GM12872 (cell line): Measurements from ENCODE around the gene ABCG8.
A peak's percentile ranks its signal among the peaks of the same experiment; 100 is the strongest.

Experiments
- TF ChIP-seq, protein P1 (sequence below): IDR thresholded peaks from 3 replicates; pipeline ENCODE4 v1.5.1; 2011; ENCODE audit warnings: low read depth, mild to moderate bottlenecking, low read length, moderate library complexity; ENCODE audit not compliant: insufficient read depth

Gene ABCG8

DNA sequence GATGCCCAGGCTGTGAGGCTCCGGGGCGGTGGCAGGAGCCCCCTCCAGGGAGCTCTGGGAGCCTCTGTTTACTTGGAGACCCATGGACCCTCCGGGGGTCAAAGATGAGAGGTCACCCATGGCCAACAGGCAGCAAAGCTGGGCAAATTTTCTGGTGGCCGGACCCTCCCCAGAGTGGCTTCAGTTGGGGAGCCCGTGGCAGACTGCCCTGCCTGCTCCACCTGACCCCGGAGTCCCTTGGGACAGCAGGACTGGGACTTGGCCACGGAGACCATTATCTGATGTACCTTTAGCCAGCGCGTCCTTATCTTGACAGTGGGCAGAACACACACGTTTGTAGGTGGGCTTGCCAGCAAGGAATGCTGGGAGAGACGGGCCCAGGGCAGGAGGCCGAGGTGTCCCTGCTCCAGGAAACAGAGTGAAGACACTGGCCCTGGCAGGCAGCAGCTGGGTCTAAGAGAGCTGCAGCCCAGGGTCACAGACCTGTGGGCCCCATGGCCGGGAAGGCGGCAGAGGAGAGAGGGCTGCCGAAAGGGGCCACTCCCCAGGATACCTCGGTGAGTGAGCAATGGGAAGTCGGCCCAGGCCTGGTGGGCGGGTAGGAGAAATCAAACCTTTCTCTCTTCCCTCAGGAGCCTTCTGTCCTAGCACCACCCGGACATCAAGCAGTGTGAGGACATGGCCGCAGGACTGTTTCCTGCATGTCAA lies at the start of gene ABCG8, which contains the start of gene ABCG5:
ABCG8 (plus strand) TSS at position 412 of the 708 bp plus-strand sequence; CDS start at position 495, 83 bp downstream.
ABCG5 (minus strand) TSS at position 280 of the 708 bp plus-strand sequence; CDS start at position 120, 160 bp downstream.
- TF ChIP-seq, protein P1, sequence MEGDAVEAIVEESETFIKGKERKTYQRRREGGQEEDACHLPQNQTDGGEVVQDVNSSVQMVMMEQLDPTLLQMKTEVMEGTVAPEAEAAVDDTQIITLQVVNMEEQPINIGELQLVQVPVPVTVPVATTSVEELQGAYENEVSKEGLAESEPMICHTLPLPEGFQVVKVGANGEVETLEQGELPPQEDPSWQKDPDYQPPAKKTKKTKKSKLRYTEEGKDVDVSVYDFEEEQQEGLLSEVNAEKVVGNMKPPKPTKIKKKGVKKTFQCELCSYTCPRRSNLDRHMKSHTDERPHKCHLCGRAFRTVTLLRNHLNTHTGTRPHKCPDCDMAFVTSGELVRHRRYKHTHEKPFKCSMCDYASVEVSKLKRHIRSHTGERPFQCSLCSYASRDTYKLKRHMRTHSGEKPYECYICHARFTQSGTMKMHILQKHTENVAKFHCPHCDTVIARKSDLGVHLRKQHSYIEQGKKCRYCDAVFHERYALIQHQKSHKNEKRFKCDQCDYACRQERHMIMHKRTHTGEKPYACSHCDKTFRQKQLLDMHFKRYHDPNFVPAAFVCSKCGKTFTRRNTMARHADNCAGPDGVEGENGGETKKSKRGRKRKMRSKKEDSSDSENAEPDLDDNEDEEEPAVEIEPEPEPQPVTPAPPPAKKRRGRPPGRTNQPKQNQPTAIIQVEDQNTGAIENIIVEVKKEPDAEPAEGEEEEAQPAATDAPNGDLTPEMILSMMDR = no peak

GRCh38 chr2:43790147-43790546 lies 48.6 kb upstream of the ABCG8 start:
- TF ChIP-seq, protein P1 = no peak

- TF ChIP-seq, protein P1 = no peak
These were observed 47.6 kb upstream of the ABCG8 start for GRCh38 chr2:43791035-43791765.

GRCh38 chr2:43792653-43793052 lies 46.1 kb upstream of the ABCG8 start:
- TF ChIP-seq, protein P1 = no peak

- TF ChIP-seq, protein P1 = no peak
These were observed 43.8 kb upstream of the ABCG8 start for GRCh38 chr2:43794956-43795355.

DNA sequence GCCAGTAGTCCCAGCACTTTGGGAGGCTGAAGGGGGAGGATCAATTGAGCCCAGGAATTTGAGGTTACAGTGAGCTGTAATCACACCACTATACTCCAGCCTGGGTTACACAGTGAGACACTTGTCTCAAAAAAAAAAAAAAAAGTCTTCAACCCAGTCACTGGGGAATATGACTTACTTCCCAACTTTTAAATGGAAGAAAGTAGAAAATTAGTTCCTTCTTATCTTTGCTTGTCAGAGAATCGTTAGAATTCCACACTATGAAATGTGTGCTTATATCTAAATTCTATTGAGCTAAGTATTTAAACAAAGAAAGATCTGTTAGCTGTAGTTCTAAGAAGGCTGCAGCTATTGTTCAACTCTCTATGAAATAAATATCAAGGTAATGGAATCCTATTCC lies 42.6 kb upstream of the ABCG8 start:
- TF ChIP-seq, protein P1 = no peak

GRCh38 chr2:43798300-43798699 lies 40.5 kb upstream of the ABCG8 start:
- TF ChIP-seq, protein P1 = peak; percentile 24; the same call in 1 of the 3 replicates
